Esophagus squamous epithelium (tissue), 5 donors: ENCODE measurements around the gene TCN1. TPM values are rescaled to one million over a fixed set of nuclear protein-coding genes. Genes with fewer than 3 reads are reported as not detected.
"Not testable (repeated sequence)": the region's sequence is repeated elsewhere in the genome, so short reads cannot be mapped to it uniquely, and the experiment has no call there.

ENCODE experiments used
- DNase-seq: peaks from one replicate; lab custom pipeline; 2025; lab: John Stamatoyannopoulos, UW
- H3K27ac ChIP-seq, 4 donors: fragments of 200-600 bp; sonication (generic); one replicate each; pipeline ENCODE4 v1.5.1; 2016 to 2019; ENCODE audit warnings: mild to moderate bottlenecking in 1 of 4
- H3K27me3 ChIP-seq, 4 donors: fragments of 200-600 bp; sonication (generic); 1 replicate in 3 of 4; 2 replicates in 1 of 4; pipeline versions ENCODE4 v1.5.1 to v1.6.0; 2017 to 2021; ENCODE audit warnings: antibody characterized with exemption in 1 of 4
- H3K36me3 ChIP-seq, 3 donors: fragments of 200-600 bp; sonication (generic); one replicate each; pipeline ENCODE4 v1.5.1; 2016 to 2019
- H3K4me1 ChIP-seq, 3 donors: fragments of 200-600 bp; sonication (generic); one replicate each; pipeline ENCODE4 v1.5.1; 2017 to 2019
- H3K4me3 ChIP-seq, 4 donors: fragments of 200-600 bp; sonication (generic); 1 replicate in 3 of 4; 2 replicates in 1 of 4; pipeline ENCODE4 v1.5.1; 2016 to 2019; ENCODE audit warnings: mild to moderate bottlenecking in 2 of 4, moderate library complexity in 1 of 4
- H3K9me3 ChIP-seq, 3 donors: fragments of 200-600 bp; sonication (generic); one replicate each; pipeline ENCODE4 v1.5.1; 2016 to 2019
- CTCF ChIP-seq, 6 experiments: fragments of 450-650 bp in 4 of 6; fragments of 200-600 bp in 2 of 6; sonication (generic) in 2 of 6; IDR thresholded peaks; one replicate each; pipeline ENCODE4 v1.5.1; 2016 to 2019; ENCODE audit warnings: antibody characterized with exemption in 6 of 6, mild to moderate bottlenecking in 4 of 6, moderate library complexity in 4 of 6
- POLR2A ChIP-seq, 4 donors: fragments of 450-650 bp; IDR thresholded peaks; one replicate each; pipeline ENCODE4 v1.6.1; 2017; ENCODE audit warnings: antibody characterized with exemption in 4 of 4, mild to moderate bottlenecking in 4 of 4, moderate library complexity in 3 of 4
- WGBS, 2 donors: methylation state at CpG; one replicate each; pipeline ENCODE4 v1.1.5; 2018; 5-methylcytosine and 5-hydroxymethylcytosine counted together
- intact Hi-C: fragments of 100-400 bp; cut with DNase I; formaldehyde crosslinking; loops from one replicate; pipeline ENCODE4 v1.15.0; 2022
- total RNA-seq, 4 donors: library from RNA; depleted of rRNA; stranded (reverse); fragments of >200 nt; gene quantifications; one replicate each; pipeline ENCODE4 v1.1.0, GENCODE V29; 2016
- donor health status: DM: yes; HTN: yes; CAD: no.

Gene TCN1
- total RNA-seq, 4 donors from 2014 or later, result 10.3 to 108 (median 39.0) TPM

DNA sequence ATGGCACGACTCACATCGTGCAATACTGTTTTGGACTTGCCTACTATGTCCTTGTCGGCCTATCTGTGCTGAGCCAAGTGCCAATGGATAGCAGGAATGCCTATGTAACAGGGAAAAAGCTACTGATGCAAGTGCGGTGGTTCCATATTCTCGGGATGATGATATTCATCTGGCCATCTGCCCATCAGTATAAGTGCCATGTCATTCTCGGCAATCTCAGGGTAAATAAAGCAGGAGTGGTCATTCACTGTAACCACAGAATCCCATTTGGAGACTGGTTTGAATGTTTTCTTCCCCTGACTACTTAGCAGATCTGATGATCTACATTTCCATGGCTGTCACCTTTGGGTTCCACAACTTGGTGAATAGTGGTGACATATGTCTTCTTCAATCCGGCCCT is 32.4 kb upstream of the TCN1 start:
- intact Hi-C loops, result no loop called here
- no peak for DNase-seq
- TF ChIP-seq CTCF (IDR thresholded peaks at IDR 0.05), result no peak
- TF ChIP-seq POLR2A (IDR thresholded peaks at IDR 0.05), result no peak
- Histone ChIP-seq H3K27me3 (no peaks in the 10 kb centered on the region), H3K27ac (no peak overlapping the region), H3K4me3 (no peak overlapping the region), H3K36me3 (no peaks in the 10 kb centered on the region), H3K4me1 (peaks cover 0 to 6% (median 0%) of the 10 kb centered on the region in 3 donors), H3K9me3 (no peaks in the 10 kb centered on the region)
- WGBS, 2 donors, result 71 to 75% methylated on average over 5 to 7 of the region's 7 CpGs

DNA sequence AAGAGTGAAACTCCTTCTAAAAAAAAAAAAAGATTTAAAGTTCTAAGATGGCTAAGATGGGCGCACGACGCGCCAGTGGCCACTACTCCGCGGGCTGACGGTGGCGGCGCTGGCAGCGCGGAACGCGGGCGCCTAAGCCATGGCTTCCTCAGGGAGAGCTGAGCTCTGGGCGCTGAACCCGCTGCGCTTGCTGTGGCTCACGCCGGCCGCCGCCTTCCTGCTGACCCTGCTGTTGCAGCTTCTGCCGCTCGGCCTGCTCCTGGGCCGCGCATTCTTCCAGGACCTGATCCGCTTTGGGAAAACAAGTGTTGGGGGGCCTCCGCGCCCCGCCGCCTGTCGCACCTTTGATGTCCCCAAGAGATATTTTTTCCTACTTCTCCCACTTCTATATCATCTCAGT is 31.8 kb upstream of the TCN1 start:
- intact Hi-C loops, result no loop called here
- H3K4me3 ChIP-seq, result no peak overlapping the region
- H3K4me1 ChIP-seq, result peaks cover 0 to 6% (median 0%) of the 10 kb centered on the region in 3 donors
- H3K36me3 ChIP-seq, result no peaks in the 10 kb centered on the region
- 96 to 97% methylated on average over 30 to 31 of the region's 31 CpGs for WGBS, 2 donors
- no peak overlapping the region for H3K27ac ChIP-seq
- H3K9me3 ChIP-seq, result no peaks in the 10 kb centered on the region
- DNase-seq, result no peak
- no peaks in the 10 kb centered on the region for H3K27me3 ChIP-seq
- TF ChIP-seq POLR2A (IDR thresholded peaks at IDR 0.05) (no peak), CTCF (IDR thresholded peaks at IDR 0.05) (no peak)

DNA sequence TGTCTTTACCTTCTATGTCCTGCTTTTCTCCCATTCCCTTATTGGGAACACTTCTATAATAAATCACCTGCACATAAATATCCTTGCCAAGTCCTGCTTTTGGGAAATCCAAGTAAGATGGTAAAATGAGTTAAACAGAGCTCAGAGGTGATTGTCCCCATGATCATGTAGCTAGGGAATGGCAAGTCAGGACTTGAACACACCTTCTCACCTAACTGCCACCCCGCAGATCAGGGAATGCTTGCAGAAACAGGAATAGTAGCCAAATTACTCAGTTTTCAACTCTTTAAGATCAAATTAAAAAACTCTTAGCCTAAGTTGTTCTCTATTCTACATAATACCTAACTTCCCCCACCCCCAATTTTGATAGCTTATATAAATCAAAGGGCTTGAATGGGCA is 28.3 kb upstream of the TCN1 start:
- H3K36me3 ChIP-seq, result no peaks in the 10 kb centered on the region
- H3K27me3 ChIP-seq, result no peaks in the 10 kb centered on the region
- H3K4me1 ChIP-seq, result no peaks in the 10 kb centered on the region
- WGBS, 2 donors, result 35 to 58% methylated on average over 1 of the region's 1 CpG
- H3K27ac ChIP-seq, result no peak overlapping the region
- H3K9me3 ChIP-seq, result peaks cover 0 to 7% (median 0%) of the 10 kb centered on the region in 3 donors
- TF ChIP-seq CTCF (IDR thresholded peaks at IDR 0.05) (no peak), POLR2A (IDR thresholded peaks at IDR 0.05) (no peak)
- intact Hi-C loops, result no loop called here
- no peak overlapping the region for H3K4me3 ChIP-seq
- no peak for DNase-seq

GRCh38 chr11:59891781-59892181 is 25.5 kb upstream of the TCN1 start:
- no peaks in the 10 kb centered on the region for H3K27me3 ChIP-seq
- DNase-seq, result no peak
- H3K27ac ChIP-seq, result no peak overlapping the region
- H3K4me3 ChIP-seq, result no peak overlapping the region
- H3K36me3 ChIP-seq, result no peaks in the 10 kb centered on the region
- 49% methylated on average over 2 of the region's 4 CpGs; no CpG with 5 or more reads in 1 of the 2 donors for WGBS, 2 donors
- TF ChIP-seq CTCF (IDR thresholded peaks at IDR 0.05), result no peak
- no peak for TF ChIP-seq POLR2A (IDR thresholded peaks at IDR 0.05)
- H3K9me3 ChIP-seq, result peaks cover 0 to 18% (median 0%) of the 10 kb centered on the region in 3 donors
- intact Hi-C loops, result no loop called here
- no peaks in the 10 kb centered on the region for H3K4me1 ChIP-seq

GRCh38 chr11:59887156-59887555 is 20.9 kb upstream of the TCN1 start:
- H3K27me3 ChIP-seq, H3K27ac ChIP-seq, intact Hi-C loops, DNase-seq, H3K4me1 ChIP-seq, H3K36me3 ChIP-seq, H3K4me3 ChIP-seq: not testable (repeated sequence)
- peaks cover 0 to 24% (median 0%) of the 10 kb centered on the region in 3 donors for H3K9me3 ChIP-seq

DNA sequence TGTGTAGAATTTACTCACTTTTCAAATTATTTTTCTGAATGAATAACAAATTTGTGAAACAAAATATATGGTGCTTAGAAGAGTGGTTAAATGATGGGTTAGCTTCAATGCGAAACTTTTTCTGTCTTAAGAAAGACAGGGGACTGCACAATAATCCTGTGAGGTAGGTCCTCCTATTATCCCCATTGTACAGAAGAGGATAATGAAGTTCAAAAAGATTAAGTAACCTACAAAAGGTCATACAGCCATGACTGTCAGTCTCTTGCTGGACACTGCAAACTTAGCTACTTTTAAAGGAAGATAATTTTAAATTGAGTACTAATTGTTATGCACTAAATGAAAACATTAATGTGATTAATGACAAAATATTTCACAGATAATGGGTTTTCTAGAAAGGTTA is 17.3 kb upstream of the TCN1 start:
- TF ChIP-seq POLR2A (IDR thresholded peaks at IDR 0.05), result no peak
- no peak for TF ChIP-seq CTCF (IDR thresholded peaks at IDR 0.05)
- DNase-seq, result no peak
- no peak overlapping the region for H3K27ac ChIP-seq
- H3K4me1 ChIP-seq, result no peaks in the 10 kb centered on the region
- no peaks in the 10 kb centered on the region for H3K27me3 ChIP-seq
- intact Hi-C loops, result no loop called here
- H3K9me3 ChIP-seq, result peaks cover 0 to 7% (median 0%) of the 10 kb centered on the region in 3 donors
- no peak overlapping the region for H3K4me3 ChIP-seq
- no peaks in the 10 kb centered on the region for H3K36me3 ChIP-seq
- WGBS, 2 donors, result 76 to 93% methylated on average over 1 of the region's 1 CpG
